GM19043 (cell line): ENCODE measurements around the gene BCKDHA.
"Not testable (repeated sequence)": the region's sequence is repeated elsewhere in the genome, so short reads cannot be mapped to it uniquely, and the experiment has no call there.

Experiments used
- ATAC-seq: cut with Tn5 transposase; IDR thresholded peaks from one replicate; pipeline ENCODE4 v1.9.1; 2021; ENCODE audit warnings: low read depth; ENCODE audit not compliant: unreplicated experiment

Gene BCKDHA

GRCh38 chr19:41401483-41401882 is 3.9 kb downstream of the BCKDHA start:
- no peak for ATAC-seq

DNA sequence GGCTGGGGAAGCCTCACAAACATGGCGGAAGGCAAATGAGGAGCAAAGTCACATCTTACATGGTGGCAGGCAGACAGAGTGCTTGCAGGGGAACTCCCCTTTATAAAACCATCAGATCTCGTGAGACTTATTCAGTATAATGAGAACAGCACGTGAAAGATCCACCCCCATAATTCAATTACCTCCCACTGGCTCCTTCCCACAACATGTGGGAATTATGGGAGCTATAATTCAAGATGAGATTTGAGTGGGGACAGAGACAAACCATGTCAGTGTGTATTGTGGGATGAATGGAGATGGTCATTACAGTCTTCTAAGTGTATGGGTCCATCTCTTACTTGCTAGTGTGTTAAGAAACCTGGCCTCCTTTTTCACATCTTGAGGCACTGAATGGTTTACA is 4.4 kb downstream of the BCKDHA start:
- ATAC-seq = no peak

- no peak for ATAC-seq
Measured at GRCh38 chr19:41403181-41403970, 5.8 kb downstream of the BCKDHA start.

- no peak for ATAC-seq
Measured at GRCh38 chr19:41405776-41406175, 8.2 kb downstream of the BCKDHA start.

GRCh38 chr19:41407271-41407670 is 9.7 kb downstream of the BCKDHA start:
- no peak for ATAC-seq

GRCh38 chr19:41408256-41408655 is 10.6 kb downstream of the BCKDHA start:
- no peak for ATAC-seq

DNA sequence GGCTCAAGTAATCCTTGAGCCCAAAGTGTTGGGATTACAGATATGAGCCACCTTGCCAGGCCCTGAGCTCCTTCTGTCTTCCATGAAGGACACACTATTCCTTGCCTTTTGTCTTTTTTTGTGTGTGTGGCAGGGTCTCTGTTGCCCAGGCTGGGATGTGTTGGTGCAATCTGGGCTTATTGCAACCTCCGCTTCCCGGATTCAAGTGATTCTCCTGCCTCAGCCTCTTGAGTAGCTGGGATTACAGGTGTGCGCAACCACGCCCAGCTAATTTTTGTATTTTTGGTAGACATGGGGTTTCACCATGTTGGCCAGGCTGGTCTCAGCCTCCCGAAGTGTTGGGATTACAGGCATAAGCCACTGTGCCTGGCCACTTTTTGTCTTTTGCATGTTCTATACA is 11.2 kb downstream of the BCKDHA start:
- not testable (repeated sequence) for ATAC-seq

DNA sequence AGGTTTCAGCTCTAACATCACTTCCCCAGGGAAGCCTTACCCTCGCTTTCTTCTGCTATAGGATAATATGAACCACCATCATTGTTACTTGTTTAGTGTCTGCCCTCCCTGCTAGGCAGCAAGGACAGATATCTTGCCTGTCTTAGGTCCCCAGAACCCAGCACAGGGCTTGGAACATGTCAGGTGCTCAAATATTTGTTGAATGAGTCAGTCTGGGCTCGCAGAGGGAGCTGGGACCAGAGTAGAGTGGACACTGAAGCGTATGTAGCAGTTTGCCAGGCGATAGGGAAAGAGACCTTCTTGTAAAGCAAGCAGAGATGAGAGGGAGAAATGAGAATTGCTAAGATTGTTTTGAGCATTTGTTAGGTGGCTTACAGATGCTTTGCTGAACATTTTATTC is 11.7 kb downstream of the BCKDHA start:
- no peak for ATAC-seq

DNA sequence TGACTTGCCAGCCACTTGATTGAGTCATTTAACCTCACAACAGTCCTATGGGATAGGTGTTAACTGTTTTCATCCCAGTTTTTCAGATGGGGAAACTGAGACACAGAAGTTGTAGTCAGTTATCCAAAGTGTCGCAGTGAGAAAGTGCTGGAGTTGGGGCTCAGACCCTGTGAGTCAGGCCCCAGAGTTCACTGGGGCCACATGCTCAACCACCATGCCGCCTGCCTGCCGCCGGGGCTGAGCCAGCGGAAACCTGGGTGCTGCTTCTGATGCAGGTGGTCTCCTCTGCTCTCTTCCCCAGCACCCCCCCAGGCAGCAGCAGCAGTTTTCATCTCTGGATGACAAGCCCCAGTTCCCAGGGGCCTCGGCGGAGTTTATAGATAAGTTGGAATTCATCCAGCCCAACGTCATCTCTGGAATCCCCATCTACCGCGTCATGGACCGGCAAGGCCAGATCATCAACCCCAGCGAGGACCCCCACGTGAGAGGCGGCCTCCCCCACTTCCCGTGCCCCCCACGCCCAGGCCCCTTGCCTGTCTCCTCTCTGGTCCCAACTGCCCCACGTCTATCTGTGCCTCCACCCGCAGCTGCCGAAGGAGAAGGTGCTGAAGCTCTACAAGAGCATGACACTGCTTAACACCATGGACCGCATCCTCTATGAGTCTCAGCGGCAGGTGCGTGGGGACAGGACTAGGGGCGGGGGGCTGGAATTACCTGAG is 12.9 kb downstream of the BCKDHA start:
- no peak for ATAC-seq

DNA sequence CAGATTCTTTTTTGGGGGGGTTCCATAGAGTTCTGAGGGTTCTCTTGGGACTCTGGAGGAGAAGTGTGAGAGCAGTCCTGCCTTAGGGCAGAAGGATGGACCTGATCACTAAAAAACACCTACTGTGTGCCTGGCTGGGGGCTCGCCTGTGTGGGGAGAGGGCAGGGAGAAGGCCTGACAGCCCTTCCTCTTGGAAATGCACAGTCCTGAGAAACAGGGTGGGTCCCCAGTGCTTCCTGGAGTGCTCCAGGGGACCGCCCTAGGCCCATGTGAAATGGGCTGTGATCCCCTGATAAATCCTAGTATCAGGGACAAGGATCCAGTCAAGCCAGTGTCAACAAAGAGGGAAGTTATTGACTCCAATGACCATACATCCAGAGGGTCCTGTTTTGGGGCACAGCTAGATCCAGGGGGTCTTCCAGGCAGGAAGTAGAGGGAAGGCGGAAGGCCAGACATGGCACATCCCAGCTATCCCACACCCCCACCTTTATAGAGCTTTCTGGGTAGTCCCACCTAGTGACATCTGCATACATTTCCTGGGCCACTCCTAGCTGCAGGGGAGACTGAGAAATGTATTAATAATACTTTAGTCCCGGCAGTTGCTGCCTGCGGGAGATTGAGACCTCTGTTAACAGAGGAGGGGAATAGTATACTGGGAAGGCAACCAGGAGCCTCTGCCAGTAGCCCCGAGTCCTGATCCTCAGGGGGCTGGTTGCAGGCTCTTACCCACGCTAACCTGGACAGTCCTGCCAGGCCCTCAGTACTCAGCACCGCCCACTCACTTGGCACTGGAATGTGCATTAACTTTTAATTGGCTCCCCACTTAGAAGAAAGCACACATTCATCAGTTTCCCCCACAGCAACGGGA is 13.7 kb downstream of the BCKDHA start:
- ATAC-seq = no peak

- no peak for ATAC-seq
Measured at GRCh38 chr19:41411968-41412265, 14.3 kb downstream of the BCKDHA start.

DNA sequence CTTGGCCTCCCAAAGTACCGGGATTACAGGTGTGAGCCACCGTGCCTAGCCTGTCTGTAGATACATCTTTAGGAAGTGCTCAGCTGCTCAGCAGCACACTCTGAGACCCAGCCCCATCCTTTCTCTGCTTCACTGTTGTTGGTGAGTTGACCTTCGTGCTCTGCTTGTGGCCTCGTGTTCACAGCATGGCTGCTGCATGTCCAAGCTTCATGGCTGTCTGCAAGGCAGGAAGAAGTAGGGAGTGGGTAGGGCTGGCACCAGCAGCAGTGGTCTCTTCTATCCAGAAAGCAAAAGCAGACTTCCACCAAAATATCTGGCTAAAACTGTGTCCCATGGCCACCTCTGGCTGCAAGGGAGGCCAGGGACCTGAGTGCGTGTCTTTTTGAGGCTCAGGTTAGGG is 15.3 kb downstream of the BCKDHA start:
- no peak for ATAC-seq

GRCh38 chr19:41413947-41414346 is 16.3 kb downstream of the BCKDHA start:
- ATAC-seq = no peak

- no peak for ATAC-seq
Measured at GRCh38 chr19:41414461-41414860, 16.8 kb downstream of the BCKDHA start.

GRCh38 chr19:41415154-41415571 is 17.5 kb downstream of the BCKDHA start:
- no peak for ATAC-seq

DNA sequence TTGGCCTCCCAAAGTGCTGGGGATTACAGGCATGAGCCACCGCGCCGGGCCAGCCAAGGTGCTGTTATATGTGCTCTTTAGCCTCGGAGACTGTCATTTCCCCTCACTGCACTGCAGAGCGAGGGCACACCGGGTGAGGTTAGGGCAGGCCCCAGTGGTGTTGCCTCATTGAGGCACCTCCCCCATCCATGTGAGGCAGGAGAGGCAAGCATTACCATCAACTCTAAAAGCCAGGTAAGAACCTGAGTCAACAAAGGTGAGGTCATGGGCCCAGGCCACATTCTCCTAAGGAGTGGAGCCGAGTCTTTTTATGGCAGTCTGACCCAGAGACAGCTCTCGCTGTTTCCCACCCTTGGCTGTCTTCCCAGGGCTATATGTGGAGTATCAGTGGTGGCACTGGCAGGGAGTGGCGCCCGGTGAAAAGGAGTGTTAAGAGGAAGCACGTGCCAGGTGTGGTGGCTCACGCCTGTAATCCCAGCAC is 18.6 kb downstream of the BCKDHA start:
- ATAC-seq = no peak

DNA sequence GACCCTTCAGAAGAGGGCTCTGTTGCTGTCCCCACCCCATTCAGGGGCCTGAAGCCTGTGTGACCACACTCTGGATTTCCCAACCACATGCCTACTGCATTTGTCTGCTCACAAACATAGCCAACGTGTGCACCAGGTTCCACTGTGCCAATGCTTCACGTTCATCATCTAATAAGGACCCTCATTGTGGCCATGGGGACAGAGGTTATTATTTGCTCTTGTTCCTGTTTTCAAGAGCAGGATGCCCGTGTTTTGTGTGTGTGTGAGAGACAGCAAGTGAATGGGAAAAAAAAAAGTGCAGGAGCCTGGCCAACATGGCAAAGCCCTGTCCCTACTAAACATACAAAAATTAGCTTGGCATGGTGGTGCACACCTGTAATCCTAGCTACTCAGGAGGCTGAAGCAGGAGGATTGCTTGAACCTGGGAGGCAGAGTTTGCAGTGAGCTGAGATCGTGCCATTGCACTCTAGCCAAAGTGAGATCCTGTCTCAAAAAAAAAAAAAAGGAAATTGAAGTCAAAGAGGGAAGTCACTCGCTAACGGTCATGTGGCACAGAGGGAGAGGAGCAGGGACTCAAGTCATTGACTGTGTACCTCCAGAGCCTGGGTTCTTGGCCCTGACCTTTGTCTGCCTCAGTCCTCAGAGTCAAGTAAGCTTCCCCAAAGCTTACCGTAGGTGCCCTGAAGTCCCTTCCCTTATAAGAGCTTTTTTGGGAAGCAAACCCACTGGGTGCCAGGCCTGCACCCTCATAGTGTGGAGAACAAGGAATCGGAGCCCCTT is 22.7 kb downstream of the BCKDHA start:
- no peak for ATAC-seq

- ATAC-seq = no peak
Measured at GRCh38 chr19:41421314-41421713, 23.7 kb downstream of the BCKDHA start.

DNA sequence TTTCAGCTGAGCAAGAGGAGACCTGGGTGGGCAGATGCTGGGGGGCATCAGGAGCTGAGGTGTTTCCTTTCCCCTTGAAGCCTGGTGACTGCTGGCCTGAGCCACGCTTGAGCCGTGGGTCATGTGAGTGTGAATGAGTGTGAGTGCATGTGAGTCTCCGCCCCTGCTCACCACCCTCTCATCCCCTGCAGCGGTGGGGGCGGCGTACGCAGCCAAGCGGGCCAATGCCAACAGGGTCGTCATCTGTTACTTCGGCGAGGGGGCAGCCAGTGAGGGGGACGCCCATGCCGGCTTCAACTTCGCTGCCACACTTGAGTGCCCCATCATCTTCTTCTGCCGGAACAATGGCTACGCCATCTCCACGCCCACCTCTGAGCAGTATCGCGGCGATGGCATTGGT is 24.4 kb downstream of the BCKDHA start:
- ATAC-seq = no peak

DNA sequence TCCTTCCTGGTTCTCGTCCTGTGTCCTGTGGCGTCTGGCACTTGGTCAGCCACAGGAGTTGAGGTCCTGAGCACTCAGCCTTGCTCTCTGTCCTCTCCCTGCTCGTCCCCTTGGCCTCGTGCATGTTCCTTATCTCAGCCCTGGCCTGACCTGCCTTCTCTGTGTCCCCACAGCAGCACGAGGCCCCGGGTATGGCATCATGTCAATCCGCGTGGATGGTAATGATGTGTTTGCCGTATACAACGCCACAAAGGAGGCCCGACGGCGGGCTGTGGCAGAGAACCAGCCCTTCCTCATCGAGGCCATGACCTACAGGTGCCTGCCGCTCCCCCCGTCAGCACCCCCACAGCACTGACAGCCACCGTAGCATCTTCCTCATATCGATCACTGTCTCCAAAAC is 24.8 kb downstream of the BCKDHA start:
- ATAC-seq = no peak
